ENCODE data around the gene NLRP7. TPM values are rescaled to one million over a fixed set of nuclear protein-coding genes. Genes with fewer than 3 reads are reported as not detected.

NLRP7 gene
- total RNA-seq, 1 experiment from 2014 or later = not detected

GRCh38 chr19:54883228-54883627 lies 64.1 kb downstream of the NLRP7 start:
- DNase-seq (ENCODE audit: low spot score) = no peak
- in situ Hi-C loops (cut with HindIII; ENCODE audit: low sequenced_read_pairs) = no loop called here

GRCh38 chr19:54882758-54883157 lies 64.6 kb downstream of the NLRP7 start:
- in situ Hi-C loops (cut with HindIII; ENCODE audit: low sequenced_read_pairs) = no loop called here
- no peak for DNase-seq (ENCODE audit: low spot score)

- no peak for DNase-seq (ENCODE audit: low spot score)
- in situ Hi-C loops (cut with HindIII; ENCODE audit: low sequenced_read_pairs) = no loop called here
Measured at GRCh38 chr19:54881884-54882283, 65.4 kb downstream of the NLRP7 start.

GRCh38 chr19:54877471-54877870 lies 69.9 kb downstream of the NLRP7 start:
- DNase-seq (ENCODE audit: low spot score) = no peak

GRCh38 chr19:54875506-54875905 lies 71.8 kb downstream of the NLRP7 start:
- in situ Hi-C loops (cut with HindIII; ENCODE audit: low sequenced_read_pairs) = no loop called here
- peak; percentile 1 for DNase-seq (ENCODE audit: low spot score)

More at GRCh38 chr19:54877471-54877870, 69.9 kb downstream of the NLRP7 start:
- in situ Hi-C loops (cut with HindIII; ENCODE audit: low sequenced_read_pairs) = no loop called here

- in situ Hi-C loops (cut with HindIII; ENCODE audit: low sequenced_read_pairs) = no loop called here
- DNase-seq (ENCODE audit: low spot score) = no peak
Measured at GRCh38 chr19:54873990-54874389, 73.3 kb downstream of the NLRP7 start, which contains the start of gene FCAR. FCAR (plus strand) TSS chr19:54874235; CDS start chr19:54874290, 55 bp downstream.

Other genes with a start within 250 kb of the NLRP7 start
- gene KIR3DL3, start 223.1 kb downstream of the NLRP7 start, total RNA-seq (2014; rRNA removed; shearing (Covaris generic)) = not detected in 2 replicates
- not detected in 2 replicates for gene KIR2DL3, start 209.0 kb downstream of the NLRP7 start, total RNA-seq (2014; rRNA removed; shearing (Covaris generic))
- gene KIR2DL1, start 177.7 kb downstream of the NLRP7 start, total RNA-seq (2014; rRNA removed; shearing (Covaris generic)) = not detected in 2 replicates
- not detected in 2 replicates for gene KIR2DL4, start 143.9 kb downstream of the NLRP7 start, total RNA-seq (2014; rRNA removed; shearing (Covaris generic))
- not detected in 2 replicates for gene KIR3DL1, start 131.1 kb downstream of the NLRP7 start, total RNA-seq (2014; rRNA removed; shearing (Covaris generic))
- not detected in 2 replicates for gene KIR2DS4, start 114.9 kb downstream of the NLRP7 start, total RNA-seq (2014; rRNA removed; shearing (Covaris generic))
- not detected in 2 replicates for gene KIR3DL2, start 97.1 kb downstream of the NLRP7 start, total RNA-seq (2014; rRNA removed; shearing (Covaris generic))
- gene FCAR, start 73.3 kb downstream of the NLRP7 start, total RNA-seq (2014; rRNA removed; shearing (Covaris generic)) = not detected in 2 replicates
- not detected in 2 replicates for gene NCR1, start 41.4 kb downstream of the NLRP7 start, total RNA-seq (2014; rRNA removed; shearing (Covaris generic))
- not detected in 2 replicates for gene NLRP2, start 18.8 kb upstream of the NLRP7 start, total RNA-seq (2014; rRNA removed; shearing (Covaris generic))
- gene GP6, start 90.7 kb upstream of the NLRP7 start, total RNA-seq (2014; rRNA removed; shearing (Covaris generic)) = not detected in 2 replicates
- gene RDH13, start 115.6 kb upstream of the NLRP7 start, total RNA-seq (2014; rRNA removed; shearing (Covaris generic)) = 31.4 and 38.9 TPM in 2 replicates
- gene EPS8L1, start 128.3 kb upstream of the NLRP7 start, total RNA-seq (2014; rRNA removed; shearing (Covaris generic)) = 9.7 and 11.7 TPM in 2 replicates
- gene PPP1R12C, start 170.1 kb upstream of the NLRP7 start, total RNA-seq (2014; rRNA removed; shearing (Covaris generic)) = 77.4 and 81.7 TPM in 2 replicates
- gene TNNT1, start 201.7 kb upstream of the NLRP7 start, total RNA-seq (2014; rRNA removed; shearing (Covaris generic)) = 423 and 463 TPM in 2 replicates
- gene TNNI3, start 210.2 kb upstream of the NLRP7 start, total RNA-seq (2014; rRNA removed; shearing (Covaris generic)) = 13.5 and 25.2 TPM in 2 replicates
- 25.2 and 37.7 TPM in 2 replicates for gene DNAAF3, start 219.1 kb upstream of the NLRP7 start, total RNA-seq (2014; rRNA removed; shearing (Covaris generic))
- gene SYT5, start 232.8 kb upstream of the NLRP7 start, total RNA-seq (2014; rRNA removed; shearing (Covaris generic)) = 0.85 and 1.2 TPM in 2 replicates